GM19397 (cell line): Measurements from ENCODE around the gene DNAH14.
"Not testable (repeated sequence)": the region's sequence is repeated elsewhere in the genome, so short reads cannot be mapped to it uniquely, and the experiment has no call there.

Experiments used
- ATAC-seq: cut with Tn5 transposase; IDR thresholded peaks from one replicate; pipeline ENCODE4 v1.9.1; 2021; ENCODE audit warnings: mild to moderate bottlenecking, moderate library complexity; ENCODE audit not compliant: unreplicated experiment

Gene DNAH14

GRCh38 chr1:224991550-224991949 lies 62.1 kb downstream of the DNAH14 start:
- not testable (repeated sequence) for ATAC-seq

- no peak for ATAC-seq
Observed at GRCh38 chr1:224995602-224996001, 66.1 kb downstream of the DNAH14 start.

- ATAC-seq, result no peak
Observed at GRCh38 chr1:224996266-224996665, 66.8 kb downstream of the DNAH14 start.

GRCh38 chr1:224998185-224998584 lies 68.7 kb downstream of the DNAH14 start:
- no peak for ATAC-seq

GRCh38 chr1:225004396-225004795 lies 74.9 kb downstream of the DNAH14 start:
- no peak for ATAC-seq

- not testable (repeated sequence) for ATAC-seq
Observed at GRCh38 chr1:225006352-225006751, 76.9 kb downstream of the DNAH14 start.

- not testable (repeated sequence) for ATAC-seq
Observed at GRCh38 chr1:225008050-225008449, 78.6 kb downstream of the DNAH14 start.

GRCh38 chr1:225021037-225021436 lies 91.6 kb downstream of the DNAH14 start:
- no peak for ATAC-seq

GRCh38 chr1:225026701-225027100 lies 97.2 kb downstream of the DNAH14 start:
- no peak for ATAC-seq

- not testable (repeated sequence) for ATAC-seq
Observed at GRCh38 chr1:225036441-225036840, 107.0 kb downstream of the DNAH14 start.

GRCh38 chr1:225042263-225042662 lies 112.8 kb downstream of the DNAH14 start:
- ATAC-seq, result no peak

GRCh38 chr1:225044258-225044657 lies 114.8 kb downstream of the DNAH14 start:
- ATAC-seq, result no peak

- no peak for ATAC-seq
Observed at GRCh38 chr1:225049594-225049993, 120.1 kb downstream of the DNAH14 start.

- no peak for ATAC-seq
Observed at GRCh38 chr1:225063722-225064121, 134.2 kb downstream of the DNAH14 start.

GRCh38 chr1:225070972-225071371 lies 141.5 kb downstream of the DNAH14 start:
- no peak for ATAC-seq

- ATAC-seq, result no peak
Observed at GRCh38 chr1:225097175-225097574, 167.7 kb downstream of the DNAH14 start.

- no peak for ATAC-seq
Observed at GRCh38 chr1:225111000-225111399, 181.5 kb downstream of the DNAH14 start.

GRCh38 chr1:225113265-225113664 lies 183.8 kb downstream of the DNAH14 start:
- no peak for ATAC-seq

GRCh38 chr1:225114354-225114990 lies 185.0 kb downstream of the DNAH14 start:
- no peak for ATAC-seq

- ATAC-seq, result no peak
Observed at GRCh38 chr1:225119307-225119706, 189.8 kb downstream of the DNAH14 start.

GRCh38 chr1:225121095-225121494 lies 191.6 kb downstream of the DNAH14 start:
- no peak for ATAC-seq

GRCh38 chr1:225131869-225132268 lies 202.4 kb downstream of the DNAH14 start:
- no peak for ATAC-seq

- ATAC-seq, result no peak
Observed at GRCh38 chr1:225137976-225138375, 208.5 kb downstream of the DNAH14 start.
